Progenitor cell of endocrine pancreas (in vitro differentiated cells): ENCODE results near the gene RPL13. TPM values are rescaled to one million over a fixed set of nuclear protein-coding genes. Genes with fewer than 3 reads are reported as not detected.
A peak's percentile ranks its signal among the peaks of the same experiment; 100 is the strongest.

Source experiments
- DNase-seq: peaks from one replicate; pipeline ENCODE4 v3.0.0; 2021; ENCODE audit warnings: low spot score; ENCODE audit not compliant: unreplicated experiment
- H3K27ac Mint-ChIP-seq: 2 replicates; pipeline ENCODE4 v1.8.0; 2021; ENCODE audit warnings: mild to moderate bottlenecking, moderate library complexity, mixed read lengths
- H3K27me3 Mint-ChIP-seq: 2 replicates; pipeline ENCODE4 v1.8.0; 2021; ENCODE audit warnings: mixed read lengths
- H3K36me3 Mint-ChIP-seq: 2 replicates; pipeline ENCODE4 v1.8.0; 2022; ENCODE audit warnings: mixed read lengths; ENCODE audit not compliant: insufficient read depth
- H3K4me1 Mint-ChIP-seq: 2 replicates; pipeline ENCODE4 v1.8.0; 2021; ENCODE audit warnings: low read depth, mixed read lengths
- H3K4me3 Mint-ChIP-seq: 2 replicates; pipeline ENCODE4 v1.8.0; 2021; ENCODE audit warnings: low read depth, mild to moderate bottlenecking, moderate library complexity, mixed read lengths
- H3K9me3 Mint-ChIP-seq: 2 replicates; pipeline ENCODE4 v1.8.0; 2021; ENCODE audit warnings: low read depth, mixed read lengths
- CTCF ChIP-seq: fragments of 200-600 bp; sonication (generic); IDR thresholded peaks from one replicate; pipeline ENCODE4 v1.5.0; 2021; ENCODE audit warnings: antibody characterized with exemption, mild to moderate bottlenecking; ENCODE audit not compliant: unreplicated experiment
- long read RNA-seq: library from polyadenylated mRNA; unstranded; transcript quantifications from one replicate; pipeline ENCODE4 v2.0.0, GENCODE V29; 2020
- total RNA-seq: library from RNA; stranded (reverse); gene quantifications from 2 replicates; pipeline ENCODE4 v1.2.1, GENCODE V29; 2021

The RPL13 gene
- 1,643 and 1,699 TPM in 2 replicates for total RNA-seq
- long read RNA-seq, full-length matches to known transcripts, result 692 of 717 reads
- long read RNA-seq, partial matches to known transcripts, result 12 of 717 reads
- long read RNA-seq, other reads (novel, unspliced or antisense), result 13 of 717 reads

GRCh38 chr16:89560378-89561141 is at the start of gene RPL13:
RPL13 (plus strand) TSS chr16:89560682; CDS start chr16:89560960, 278 bp downstream.
- Mint-ChIP-seq H3K27ac (peak within 1 kb of the TSS; percentile 99), H3K36me3 (peaks cover 32% of the 10 kb centered on the region), H3K27me3 (no peaks in the 10 kb centered on the region), H3K4me1 (peaks cover 30% of the 10 kb centered on the region), H3K9me3 (no peaks in the 10 kb centered on the region), H3K4me3 (peak within 1 kb of the TSS; percentile 90)
- peak; percentile 84 for DNase-seq
- no peak for TF ChIP-seq CTCF

- H3K36me3 Mint-ChIP-seq, result peaks cover 7% of the 10 kb centered on the region
- H3K27me3 Mint-ChIP-seq, result no peaks in the 10 kb centered on the region
- DNase-seq, result no peak
- TF ChIP-seq CTCF, result no peak
- H3K4me3 Mint-ChIP-seq, result no peak overlapping the region
- peak overlapping the region; percentile 69 for H3K27ac Mint-ChIP-seq
- no peaks in the 10 kb centered on the region for H3K9me3 Mint-ChIP-seq
- peaks cover 5% of the 10 kb centered on the region for H3K4me1 Mint-ChIP-seq
Measured at GRCh38 chr16:89511374-89511773, 49.1 kb upstream of the RPL13 start.

GRCh38 chr16:89512453-89512852 is 48.0 kb upstream of the RPL13 start:
- no peak overlapping the region for H3K27ac Mint-ChIP-seq
- no peak for TF ChIP-seq CTCF
- no peaks in the 10 kb centered on the region for H3K9me3 Mint-ChIP-seq
- peaks cover 2% of the 10 kb centered on the region for H3K4me1 Mint-ChIP-seq
- H3K27me3 Mint-ChIP-seq, result no peaks in the 10 kb centered on the region
- H3K36me3 Mint-ChIP-seq, result peaks cover 13% of the 10 kb centered on the region
- DNase-seq, result no peak
- H3K4me3 Mint-ChIP-seq, result no peak overlapping the region

GRCh38 chr16:89517128-89517527 is 43.4 kb upstream of the RPL13 start:
- no peak for DNase-seq
- Mint-ChIP-seq H3K4me1 (no peaks in the 10 kb centered on the region), H3K36me3 (peaks cover 32% of the 10 kb centered on the region), H3K27ac (no peak overlapping the region), H3K4me3 (no peak overlapping the region), H3K9me3 (no peaks in the 10 kb centered on the region), H3K27me3 (no peaks in the 10 kb centered on the region)
- no peak for TF ChIP-seq CTCF

GRCh38 chr16:89519881-89520280 is 40.6 kb upstream of the RPL13 start:
- peak overlapping the region; percentile 45 for H3K27ac Mint-ChIP-seq
- no peak overlapping the region for H3K4me3 Mint-ChIP-seq
- peaks cover 35% of the 10 kb centered on the region for H3K36me3 Mint-ChIP-seq
- no peak for DNase-seq
- no peaks in the 10 kb centered on the region for H3K9me3 Mint-ChIP-seq
- no peaks in the 10 kb centered on the region for H3K27me3 Mint-ChIP-seq
- H3K4me1 Mint-ChIP-seq, result no peaks in the 10 kb centered on the region
- TF ChIP-seq CTCF, result no peak
